Suppressor macrophage (primary cell): ENCODE results near the gene DNAH17.

Source experiments
- DNase-seq, 4 experiments: peaks; one replicate each; pipeline ENCODE4 v3.0.0-alpha.2; 2020 to 2022
- total RNA-seq, 17 experiments: gene quantifications; one replicate each; lab custom pipeline; 2026; ENCODE audit warnings: mixed read lengths in 6 of 17, inconsistent platforms in 3 of 17; lab: John Stamatoyannopoulos, UW

Gene DNAH17
- total RNA-seq: 0.18 to 9.6 (median 0.39) reads per million in 17 experiments

GRCh38 chr17:78577296-78577695, at the start of gene DNAH17:
TSS of gene DNAH17 (minus strand) at chr17:78577396. CDS start at chr17:78575057, 2,339 bp downstream.
- DNase-seq: no peak

- no peak for DNase-seq
These were observed 47.3 kb upstream of the DNAH17 start for GRCh38 chr17:78624324-78625151.

- no peak for DNase-seq
These were observed 46.3 kb upstream of the DNAH17 start for GRCh38 chr17:78623541-78623940.

- DNase-seq: no peak
These were observed 45.5 kb upstream of the DNAH17 start for GRCh38 chr17:78622491-78623265.

- no peak for DNase-seq
These were observed 44.7 kb upstream of the DNAH17 start for GRCh38 chr17:78621720-78622490.

- no peak for DNase-seq
These were observed 42.9 kb upstream of the DNAH17 start for GRCh38 chr17:78620099-78620498.

GRCh38 chr17:78619334-78619733, 42.1 kb upstream of the DNAH17 start:
- no peak for DNase-seq

- DNase-seq: peak in 2 of 4 experiments; percentile 12 to 18
These were observed 41.3 kb upstream of the DNAH17 start for GRCh38 chr17:78618264-78619066.

GRCh38 chr17:78617511-78618061, 40.4 kb upstream of the DNAH17 start:
- DNase-seq: no peak

- DNase-seq: no peak
These were observed 39.8 kb upstream of the DNAH17 start for GRCh38 chr17:78616946-78617345.

GRCh38 chr17:78615631-78616030, 38.4 kb upstream of the DNAH17 start:
- no peak for DNase-seq

- peak; percentile 52 to 88 (median 72) for DNase-seq
These were observed 36.2 kb upstream of the DNAH17 start for GRCh38 chr17:78613416-78613815.

GRCh38 chr17:78611607-78612006, 34.4 kb upstream of the DNAH17 start:
- no peak for DNase-seq

GRCh38 chr17:78610951-78611511, 33.8 kb upstream of the DNAH17 start:
- no peak for DNase-seq

GRCh38 chr17:78609191-78609641, 32.0 kb upstream of the DNAH17 start:
- no peak for DNase-seq

GRCh38 chr17:78608804-78609186, 31.6 kb upstream of the DNAH17 start:
- DNase-seq: no peak

- no peak for DNase-seq
These were observed 31.1 kb upstream of the DNAH17 start for GRCh38 chr17:78608122-78608803.

GRCh38 chr17:78607038-78607437, 29.8 kb upstream of the DNAH17 start:
- no peak for DNase-seq

GRCh38 chr17:78605886-78606285, 28.7 kb upstream of the DNAH17 start:
- no peak for DNase-seq

- DNase-seq: no peak
These were observed 28.2 kb upstream of the DNAH17 start for GRCh38 chr17:78605429-78605828.

- no peak for DNase-seq
These were observed 25.1 kb upstream of the DNAH17 start for GRCh38 chr17:78602246-78602645.
